SJSA1 (cell line): ENCODE measurements around the gene SLC27A6. TPM values are rescaled to one million over a fixed set of nuclear protein-coding genes. Genes with fewer than 3 reads are reported as not detected.

ENCODE experiments used
- DNase-seq, 2 experiments: peaks; one replicate each; pipeline ENCODE4 v3.0.0-alpha.2; 2015 to 2020; ENCODE audit warnings: low spot score in 2 of 2, low read depth in 1 of 2
- H3K27ac ChIP-seq: fragments of 250-450 bp; sonication (Bioruptor Pico); 2 replicates; pipeline ENCODE4 v1.5.1; 2020; ENCODE audit warnings: mild to moderate bottlenecking, moderate library complexity
- H3K27me3 ChIP-seq: fragments of 250-450 bp; sonication (Bioruptor Pico); replicated peaks from 2 replicates; pipeline ENCODE4 v1.5.1; 2020; ENCODE audit warnings: mild to moderate bottlenecking, moderate library complexity
- H3K36me3 ChIP-seq: fragments of 250-450 bp; sonication (Bioruptor Pico); 2 replicates; pipeline ENCODE4 v1.5.1; 2020; ENCODE audit warnings: mild to moderate bottlenecking
- H3K4me1 ChIP-seq: fragments of 250-450 bp; sonication (Bioruptor Pico); replicated peaks from 2 replicates; pipeline ENCODE4 v1.6.1; 2021; ENCODE audit warnings: mild to moderate bottlenecking
- H3K4me3 ChIP-seq: fragments of 250-450 bp; sonication (Bioruptor Pico); 2 replicates; pipeline ENCODE4 v1.5.1; 2020; ENCODE audit warnings: mild to moderate bottlenecking
- H3K9me3 ChIP-seq: fragments of 250-450 bp; sonication (Bioruptor Pico); replicated peaks from 2 replicates; pipeline ENCODE4 v1.5.1; 2020; ENCODE audit warnings: mild to moderate bottlenecking
- total RNA-seq: library from RNA; depleted of rRNA; stranded (reverse); fragments of >200 nt; shearing (Covaris generic); gene quantifications from 2 replicates; pipeline ENCODE4 v1.2.3, GENCODE V29; 2014

Gene SLC27A6
- total RNA-seq, 1 experiment from 2014 or later, result 2.9 TPM

DNA sequence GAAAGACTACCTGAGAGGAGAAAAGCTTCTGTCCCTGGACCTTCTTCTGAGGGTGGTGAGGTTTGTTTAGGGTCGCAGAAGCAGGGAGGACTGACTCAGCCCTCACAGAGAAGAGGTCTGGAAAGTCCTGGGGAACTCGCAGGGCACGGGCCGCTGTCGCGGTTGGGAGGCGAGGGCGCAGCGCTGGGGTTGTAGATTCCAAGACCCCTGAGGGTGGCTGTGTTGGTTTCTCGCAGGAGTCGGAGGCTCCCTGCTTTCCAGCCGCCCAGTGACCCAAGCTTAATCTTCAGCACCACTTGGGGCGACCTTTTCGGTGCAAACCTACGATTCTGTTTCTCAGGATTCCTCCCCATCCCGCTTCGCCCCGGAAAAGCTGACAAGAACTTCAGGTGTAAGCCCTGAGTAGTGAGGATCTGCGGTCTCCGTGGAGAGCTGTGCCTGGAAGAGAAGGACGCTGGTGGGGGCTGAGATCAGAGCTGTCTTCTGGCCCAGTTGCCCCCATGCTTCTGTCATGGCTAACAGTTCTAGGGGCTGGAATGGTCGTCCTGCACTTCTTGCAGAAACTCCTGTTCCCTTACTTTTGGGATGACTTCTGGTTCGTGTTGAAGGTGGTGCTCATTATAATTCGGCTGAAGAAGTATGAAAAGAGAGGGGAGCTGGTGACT lies 482 bp downstream of the SLC27A6 start:
- no peaks in the 10 kb centered on the region for H3K27me3 ChIP-seq
- H3K27ac ChIP-seq, result no peak overlapping the region
- H3K4me3 ChIP-seq, result peak overlapping the region; percentile 42
- H3K36me3 ChIP-seq, result no peaks in the 10 kb centered on the region
- H3K9me3 ChIP-seq, result no peaks in the 10 kb centered on the region
- 0 out of 2 replicates have a peak, but pooled peaks cover 3% of the 10 kb centered on the region for H3K4me1 ChIP-seq
- DNase-seq, result no peak

DNA sequence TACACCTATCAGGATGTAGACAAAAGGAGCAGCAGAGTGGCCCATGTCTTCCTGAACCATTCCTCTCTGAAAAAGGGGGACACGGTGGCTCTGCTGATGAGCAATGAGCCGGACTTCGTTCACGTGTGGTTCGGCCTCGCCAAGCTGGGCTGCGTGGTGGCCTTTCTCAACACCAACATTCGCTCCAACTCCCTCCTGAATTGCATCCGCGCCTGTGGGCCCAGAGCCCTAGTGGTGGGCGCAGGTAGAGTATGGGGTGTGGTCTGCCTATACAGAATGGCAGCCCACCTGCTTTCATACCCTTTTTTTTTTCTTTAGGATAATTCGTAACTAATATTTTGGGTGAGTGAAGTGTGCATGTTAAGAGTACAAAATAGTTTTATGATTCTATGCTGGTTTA lies 1.1 kb downstream of the SLC27A6 start:
- no peaks in the 10 kb centered on the region for H3K36me3 ChIP-seq
- no peak for DNase-seq
- no peaks in the 10 kb centered on the region for H3K27me3 ChIP-seq
- H3K4me3 ChIP-seq, result no peak overlapping the region
- H3K9me3 ChIP-seq, result no peaks in the 10 kb centered on the region
- no peak overlapping the region for H3K27ac ChIP-seq
- 0 out of 2 replicates have a peak, but pooled peaks cover 3% of the 10 kb centered on the region for H3K4me1 ChIP-seq

DNA sequence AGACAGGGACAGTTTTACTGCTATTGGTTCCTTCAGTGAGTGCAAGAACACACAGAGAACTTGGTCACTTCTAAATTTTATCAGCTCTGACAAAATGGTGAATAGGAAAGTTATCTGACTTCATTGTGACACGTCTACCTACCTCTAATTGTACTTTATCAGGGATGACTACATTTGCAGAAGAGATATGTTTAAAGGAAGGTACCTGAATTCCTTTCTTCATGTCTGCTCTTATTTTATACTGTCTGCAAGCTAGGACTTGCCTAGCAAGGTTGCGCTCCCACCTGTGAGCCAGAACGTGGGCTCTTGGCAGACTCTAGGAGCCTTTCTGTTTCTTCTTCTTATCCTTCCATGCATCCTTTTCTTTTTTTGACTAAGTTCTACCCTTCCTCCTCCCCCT lies 1.6 kb downstream of the SLC27A6 start:
- no peaks in the 10 kb centered on the region for H3K9me3 ChIP-seq
- H3K4me3 ChIP-seq, result no peak overlapping the region
- H3K27ac ChIP-seq, result no peak overlapping the region
- no peaks in the 10 kb centered on the region for H3K27me3 ChIP-seq
- DNase-seq, result no peak
- no peaks in the 10 kb centered on the region for H3K36me3 ChIP-seq
- 0 out of 2 replicates have a peak, but pooled peaks cover 3% of the 10 kb centered on the region for H3K4me1 ChIP-seq

DNA sequence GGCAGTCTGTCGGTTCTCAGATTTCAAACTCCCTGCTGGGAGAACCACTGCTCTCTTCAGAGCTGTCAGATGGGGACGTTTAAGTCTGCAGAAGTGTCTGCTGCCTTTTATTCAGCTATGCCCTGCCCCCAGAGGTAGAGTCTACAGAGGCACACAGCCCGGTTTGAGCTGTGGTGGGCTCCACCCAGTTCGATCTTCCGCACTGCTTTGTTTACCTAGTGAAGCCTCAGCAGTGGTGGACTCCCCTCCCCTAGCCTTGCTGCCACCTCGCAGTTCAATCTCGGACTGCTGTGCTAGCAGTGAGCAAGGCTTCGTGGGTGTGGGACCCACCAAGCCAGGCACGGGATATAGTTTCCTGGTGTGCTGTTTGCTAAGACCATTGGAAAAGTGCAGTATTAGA lies 8.0 kb downstream of the SLC27A6 start:
- no peak overlapping the region for H3K4me3 ChIP-seq
- no peaks in the 10 kb centered on the region for H3K9me3 ChIP-seq
- H3K27ac ChIP-seq, result no peak overlapping the region
- no peaks in the 10 kb centered on the region for H3K27me3 ChIP-seq
- H3K4me1 ChIP-seq, result no peaks in the 10 kb centered on the region
- no peak for DNase-seq
- H3K36me3 ChIP-seq, result no peaks in the 10 kb centered on the region

DNA sequence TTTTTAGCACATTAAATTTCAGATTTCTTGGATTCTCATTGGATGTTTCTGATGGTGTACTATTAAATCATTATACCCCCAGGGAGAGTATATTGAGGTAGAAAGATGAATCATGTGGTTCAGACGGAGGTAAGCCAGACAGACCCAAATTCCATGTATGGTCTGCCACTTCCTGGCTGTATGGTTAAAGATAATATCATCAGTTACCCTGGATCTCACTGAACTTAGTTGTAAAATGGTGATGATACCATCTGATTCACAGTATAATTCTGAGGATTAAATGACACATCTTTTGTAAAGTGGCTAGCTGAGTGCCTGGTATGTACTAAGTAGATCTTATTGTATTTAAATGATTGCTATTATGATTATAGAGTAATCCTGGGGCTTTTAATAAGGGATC lies 9.3 kb downstream of the SLC27A6 start:
- DNase-seq, result no peak
- H3K9me3 ChIP-seq, result no peaks in the 10 kb centered on the region
- no peaks in the 10 kb centered on the region for H3K4me1 ChIP-seq
- H3K27me3 ChIP-seq, result no peaks in the 10 kb centered on the region
- H3K4me3 ChIP-seq, result no peak overlapping the region
- H3K36me3 ChIP-seq, result no peaks in the 10 kb centered on the region
- no peak overlapping the region for H3K27ac ChIP-seq

DNA sequence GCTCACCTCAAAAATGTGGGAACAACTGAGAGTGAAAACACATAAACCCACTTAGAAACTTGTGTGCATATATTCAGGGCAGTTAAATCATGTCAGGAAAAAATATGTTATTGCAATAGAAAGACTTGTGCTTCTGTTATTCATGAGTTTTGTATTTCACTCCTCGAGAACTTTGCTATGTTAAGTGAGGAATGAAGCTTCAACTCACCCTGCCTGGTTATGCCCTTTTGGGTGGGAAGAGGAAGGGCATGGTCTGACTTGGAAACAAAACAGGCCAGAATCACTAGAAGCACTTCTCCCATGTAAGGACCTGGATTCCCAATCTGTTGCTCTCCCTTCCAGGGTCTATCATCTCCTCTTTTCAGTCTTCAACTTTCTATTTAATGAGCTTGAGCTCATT lies 14.5 kb downstream of the SLC27A6 start:
- DNase-seq, result no peak
- Histone ChIP-seq H3K36me3 (no peaks in the 10 kb centered on the region), H3K27me3 (no peaks in the 10 kb centered on the region), H3K4me1 (no peaks in the 10 kb centered on the region), H3K4me3 (no peak overlapping the region), H3K27ac (no peak overlapping the region), H3K9me3 (no peaks in the 10 kb centered on the region)

DNA sequence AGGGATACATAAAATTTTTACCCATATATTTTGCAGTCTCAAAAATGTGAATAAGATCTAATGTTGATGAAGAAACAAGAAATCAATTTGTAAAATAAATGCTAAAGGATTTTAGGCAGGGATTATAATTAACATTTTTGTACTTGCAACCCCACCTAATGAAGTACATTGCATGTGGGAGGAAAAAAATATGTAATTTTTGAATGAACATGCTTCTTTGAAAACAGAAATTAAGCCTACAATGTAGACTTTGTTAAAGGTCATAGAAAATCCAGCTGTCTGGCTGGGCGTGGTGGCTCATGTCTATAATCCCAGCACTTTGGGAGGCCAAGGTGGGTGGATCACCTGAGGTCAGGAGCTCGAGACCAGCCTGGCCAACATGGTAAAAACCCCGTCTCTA lies 15.6 kb downstream of the SLC27A6 start:
- Histone ChIP-seq H3K4me1 (no peaks in the 10 kb centered on the region), H3K27ac (no peak overlapping the region), H3K36me3 (no peaks in the 10 kb centered on the region), H3K4me3 (no peak overlapping the region), H3K27me3 (no peaks in the 10 kb centered on the region), H3K9me3 (no peaks in the 10 kb centered on the region)
- no peak for DNase-seq

DNA sequence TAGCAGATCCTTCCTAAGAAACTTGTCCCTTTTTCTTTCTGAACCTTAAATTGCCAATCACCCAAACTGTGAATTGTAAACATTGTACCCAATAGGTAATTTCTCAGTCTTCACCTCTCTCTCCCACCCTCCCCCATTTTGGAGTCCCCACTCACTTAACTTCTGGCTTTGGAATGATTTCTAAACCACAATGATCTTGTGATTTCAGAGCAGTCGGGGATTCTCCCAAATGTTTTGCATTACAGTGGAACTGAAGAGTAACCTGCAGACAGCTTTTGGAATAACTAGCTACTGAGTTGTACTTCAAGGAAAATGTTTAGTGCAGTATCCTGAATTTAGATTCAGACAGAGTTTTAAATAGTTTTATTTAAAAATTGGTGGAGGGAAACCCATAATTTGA lies 19.2 kb downstream of the SLC27A6 start:
- Histone ChIP-seq H3K4me3 (no peak overlapping the region), H3K36me3 (no peaks in the 10 kb centered on the region), H3K27ac (no peak overlapping the region), H3K27me3 (no peaks in the 10 kb centered on the region), H3K9me3 (no peaks in the 10 kb centered on the region), H3K4me1 (no peaks in the 10 kb centered on the region)
- no peak for DNase-seq

DNA sequence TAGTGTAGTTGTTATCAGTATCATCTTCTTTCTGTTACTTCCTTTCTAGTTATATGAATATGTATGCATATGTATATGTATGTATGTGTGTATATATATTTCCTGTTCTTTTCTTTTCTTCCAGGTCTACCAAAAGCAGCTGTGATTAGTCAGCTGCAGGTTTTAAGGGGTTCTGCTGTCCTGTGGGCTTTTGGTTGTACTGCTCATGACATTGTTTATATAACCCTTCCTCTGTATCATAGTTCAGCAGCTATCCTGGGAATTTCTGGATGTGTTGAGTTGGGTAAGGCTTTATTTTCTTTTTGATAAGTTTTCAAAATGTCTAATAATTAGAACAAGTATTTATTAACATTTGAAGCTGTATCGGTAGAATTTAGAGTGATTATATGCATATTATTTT lies 23.2 kb downstream of the SLC27A6 start:
- no peaks in the 10 kb centered on the region for H3K36me3 ChIP-seq
- no peaks in the 10 kb centered on the region for H3K9me3 ChIP-seq
- DNase-seq, result no peak
- no peak overlapping the region for H3K27ac ChIP-seq
- H3K4me3 ChIP-seq, result no peak overlapping the region
- no peaks in the 10 kb centered on the region for H3K27me3 ChIP-seq
- H3K4me1 ChIP-seq, result no peaks in the 10 kb centered on the region; the same call in 1 of the 2 replicates

DNA sequence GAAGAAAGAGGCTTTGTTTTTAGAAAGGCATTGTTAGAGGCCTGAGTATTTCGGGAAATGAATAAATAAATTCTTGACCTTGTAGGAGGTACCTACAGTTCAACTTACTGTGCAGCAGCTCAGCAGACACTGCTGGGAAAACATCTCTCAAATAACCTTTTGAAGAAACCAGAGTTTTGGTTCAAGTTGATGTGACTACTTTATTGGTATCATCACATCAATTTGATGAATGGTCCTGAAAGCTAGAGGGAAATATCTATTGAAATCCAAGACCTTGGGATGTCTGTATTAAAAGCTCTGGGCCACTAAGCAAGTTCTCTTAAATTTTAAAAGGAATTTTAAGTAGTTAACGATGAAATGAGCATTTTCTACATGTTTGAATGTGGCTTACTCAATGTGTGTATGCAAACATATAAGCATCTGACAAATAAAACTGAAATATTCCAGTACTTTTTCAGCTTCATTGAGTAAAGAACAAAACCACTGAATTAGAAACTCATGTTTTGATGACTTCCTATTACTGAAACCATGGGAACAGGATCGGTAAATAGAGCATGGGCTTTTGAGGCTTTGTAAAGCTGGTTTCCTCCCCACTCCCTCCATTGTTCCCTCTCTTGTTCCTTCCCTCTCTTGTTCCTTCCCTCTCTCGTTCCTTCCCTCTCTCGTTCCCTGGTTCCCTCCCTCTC lies 36.7 kb downstream of the SLC27A6 start:
- DNase-seq, result no peak
- H3K27ac ChIP-seq, result no peak overlapping the region
- H3K36me3 ChIP-seq, result no peaks in the 10 kb centered on the region
- no peak overlapping the region for H3K4me3 ChIP-seq
- no peaks in the 10 kb centered on the region for H3K9me3 ChIP-seq
- peaks cover 12% of the 10 kb centered on the region for H3K4me1 ChIP-seq
- no peaks in the 10 kb centered on the region for H3K27me3 ChIP-seq

DNA sequence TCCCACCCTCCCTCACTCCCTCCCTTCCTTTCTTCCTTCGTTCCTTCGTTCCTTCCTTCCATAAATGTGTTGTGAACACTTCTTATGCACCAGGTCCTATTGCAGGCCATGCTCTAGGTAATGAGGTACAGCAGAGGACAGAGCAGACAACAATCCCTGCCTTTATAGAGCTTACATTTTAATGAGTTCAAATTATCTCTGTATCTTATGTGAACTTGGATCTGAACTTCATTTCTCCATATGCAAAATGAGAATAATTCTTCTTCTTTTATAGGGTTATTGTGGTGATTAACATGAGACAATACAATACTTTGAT lies 37.2 kb downstream of the SLC27A6 start:
- Histone ChIP-seq H3K27ac (no peak overlapping the region), H3K4me3 (no peak overlapping the region), H3K4me1 (peaks cover 12% of the 10 kb centered on the region), H3K9me3 (no peaks in the 10 kb centered on the region), H3K36me3 (no peaks in the 10 kb centered on the region), H3K27me3 (no peaks in the 10 kb centered on the region)
- no peak for DNase-seq

DNA sequence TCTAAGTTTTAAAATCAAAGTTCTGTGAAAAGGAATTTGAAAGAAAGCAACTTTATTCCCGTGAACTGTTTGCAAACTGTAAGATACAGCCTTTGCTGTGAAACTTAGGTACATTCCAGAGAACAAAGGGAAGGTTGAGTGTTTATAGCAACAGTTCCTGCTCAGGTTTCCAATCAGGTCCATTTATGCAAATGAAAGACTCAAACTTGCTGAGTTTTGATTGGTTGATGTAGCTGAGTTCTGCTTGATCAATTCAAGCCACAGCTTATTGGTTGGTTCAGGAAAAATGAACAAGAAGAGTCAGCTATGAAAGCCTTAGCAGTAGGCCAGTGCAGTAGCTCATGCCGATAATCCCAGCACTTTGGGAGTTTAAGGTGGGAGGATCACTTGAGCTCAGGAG lies 37.9 kb downstream of the SLC27A6 start:
- no peaks in the 10 kb centered on the region for H3K9me3 ChIP-seq
- H3K4me3 ChIP-seq, result no peak overlapping the region
- H3K36me3 ChIP-seq, result no peaks in the 10 kb centered on the region
- no peaks in the 10 kb centered on the region for H3K27me3 ChIP-seq
- no peak overlapping the region for H3K27ac ChIP-seq
- no peak for DNase-seq
- H3K4me1 ChIP-seq, result peaks cover 12% of the 10 kb centered on the region

DNA sequence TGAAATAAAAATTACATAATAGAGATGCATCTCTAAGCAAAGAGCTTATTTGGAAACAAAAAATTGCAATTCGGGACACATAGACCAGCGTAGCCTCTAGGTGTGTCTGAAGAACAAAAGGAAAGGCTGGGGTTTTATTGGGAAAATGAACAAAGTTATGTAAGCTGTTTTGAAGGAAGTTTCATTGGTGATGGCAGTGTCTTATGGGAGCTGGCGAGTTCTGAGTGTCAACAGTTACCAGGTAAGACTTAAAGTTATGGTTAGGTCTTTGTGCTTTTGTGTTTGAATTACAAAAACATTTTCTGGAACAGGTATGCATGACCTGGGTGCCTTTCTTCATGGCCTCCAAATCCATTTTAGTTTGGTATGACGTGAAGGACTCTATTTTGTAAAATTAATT lies 48.9 kb downstream of the SLC27A6 start:
- DNase-seq, result no peak
- Histone ChIP-seq H3K4me3 (no peak overlapping the region), H3K9me3 (no peaks in the 10 kb centered on the region), H3K27me3 (no peaks in the 10 kb centered on the region), H3K4me1 (peaks cover 10% of the 10 kb centered on the region), H3K27ac (no peak overlapping the region), H3K36me3 (no peaks in the 10 kb centered on the region)

DNA sequence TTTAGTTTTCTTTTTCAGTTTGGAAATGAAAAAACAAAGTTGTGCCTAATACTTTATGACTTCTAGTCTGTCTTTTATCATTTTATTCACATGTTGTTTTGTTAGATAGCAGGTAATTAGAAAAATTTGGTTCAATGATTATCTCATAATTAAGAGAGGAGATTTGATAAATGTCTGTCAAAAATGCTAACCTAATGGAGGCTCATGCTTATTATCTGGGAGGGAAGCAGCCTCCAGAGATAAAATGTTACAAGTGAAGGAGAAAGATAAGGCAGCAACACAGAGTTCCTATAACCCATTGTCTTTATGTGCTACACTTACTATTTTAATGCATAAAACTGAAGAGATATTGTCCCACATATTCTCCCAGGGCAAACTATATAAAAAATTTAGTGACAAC lies 53.5 kb downstream of the SLC27A6 start:
- Histone ChIP-seq H3K36me3 (no peaks in the 10 kb centered on the region), H3K9me3 (no peaks in the 10 kb centered on the region), H3K4me1 (peaks cover 20% of the 10 kb centered on the region), H3K27ac (peak overlapping the region; percentile 11; the same call in 1 of the 2 replicates), H3K27me3 (no peaks in the 10 kb centered on the region), H3K4me3 (no peak overlapping the region)
- DNase-seq, result no peak
